ENCODE results near the gene LRP1. TPM values are rescaled to one million over a fixed set of nuclear protein-coding genes. Genes with fewer than 3 reads are reported as not detected.

Gene LRP1
- total RNA-seq, 1 experiment from 2014 or later, result 9.0 TPM

DNA sequence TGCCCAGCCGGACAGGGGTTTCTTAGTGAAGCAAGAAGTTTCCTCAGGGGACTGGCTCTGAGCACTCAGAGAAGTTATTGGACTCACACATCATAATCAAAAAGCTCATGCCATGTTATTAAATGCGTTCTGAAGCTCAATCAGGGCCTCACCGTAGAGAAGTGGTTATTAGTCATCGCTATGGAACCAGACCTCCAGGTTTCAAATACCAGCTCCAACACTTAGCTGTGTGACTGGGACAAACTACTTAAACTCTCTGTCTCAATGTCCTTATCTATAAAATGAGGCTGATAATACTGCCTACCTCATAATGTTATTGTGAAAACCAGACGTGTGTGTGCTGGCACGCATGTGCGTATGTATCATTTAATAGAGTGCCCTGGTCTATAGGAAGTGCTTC is 24.4 kb upstream of the LRP1 start:
- DNase-seq (ENCODE audit: low read depth, low spot score) (no peak), ATAC-seq (no peak)
- TF ChIP-seq, protein P1, sequence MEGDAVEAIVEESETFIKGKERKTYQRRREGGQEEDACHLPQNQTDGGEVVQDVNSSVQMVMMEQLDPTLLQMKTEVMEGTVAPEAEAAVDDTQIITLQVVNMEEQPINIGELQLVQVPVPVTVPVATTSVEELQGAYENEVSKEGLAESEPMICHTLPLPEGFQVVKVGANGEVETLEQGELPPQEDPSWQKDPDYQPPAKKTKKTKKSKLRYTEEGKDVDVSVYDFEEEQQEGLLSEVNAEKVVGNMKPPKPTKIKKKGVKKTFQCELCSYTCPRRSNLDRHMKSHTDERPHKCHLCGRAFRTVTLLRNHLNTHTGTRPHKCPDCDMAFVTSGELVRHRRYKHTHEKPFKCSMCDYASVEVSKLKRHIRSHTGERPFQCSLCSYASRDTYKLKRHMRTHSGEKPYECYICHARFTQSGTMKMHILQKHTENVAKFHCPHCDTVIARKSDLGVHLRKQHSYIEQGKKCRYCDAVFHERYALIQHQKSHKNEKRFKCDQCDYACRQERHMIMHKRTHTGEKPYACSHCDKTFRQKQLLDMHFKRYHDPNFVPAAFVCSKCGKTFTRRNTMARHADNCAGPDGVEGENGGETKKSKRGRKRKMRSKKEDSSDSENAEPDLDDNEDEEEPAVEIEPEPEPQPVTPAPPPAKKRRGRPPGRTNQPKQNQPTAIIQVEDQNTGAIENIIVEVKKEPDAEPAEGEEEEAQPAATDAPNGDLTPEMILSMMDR (IDR thresholded peaks at IDR 0.05), result no peak
- no peak for TF ChIP-seq TCF7L2 (IDR thresholded peaks at IDR 0.05; ENCODE audit: low read depth, low read length)
- no peak for TF ChIP-seq POLR2AphosphoS5 (IDR thresholded peaks at IDR 0.05; ENCODE audit: low read depth, low read length)
- TF ChIP-seq, protein P2, sequence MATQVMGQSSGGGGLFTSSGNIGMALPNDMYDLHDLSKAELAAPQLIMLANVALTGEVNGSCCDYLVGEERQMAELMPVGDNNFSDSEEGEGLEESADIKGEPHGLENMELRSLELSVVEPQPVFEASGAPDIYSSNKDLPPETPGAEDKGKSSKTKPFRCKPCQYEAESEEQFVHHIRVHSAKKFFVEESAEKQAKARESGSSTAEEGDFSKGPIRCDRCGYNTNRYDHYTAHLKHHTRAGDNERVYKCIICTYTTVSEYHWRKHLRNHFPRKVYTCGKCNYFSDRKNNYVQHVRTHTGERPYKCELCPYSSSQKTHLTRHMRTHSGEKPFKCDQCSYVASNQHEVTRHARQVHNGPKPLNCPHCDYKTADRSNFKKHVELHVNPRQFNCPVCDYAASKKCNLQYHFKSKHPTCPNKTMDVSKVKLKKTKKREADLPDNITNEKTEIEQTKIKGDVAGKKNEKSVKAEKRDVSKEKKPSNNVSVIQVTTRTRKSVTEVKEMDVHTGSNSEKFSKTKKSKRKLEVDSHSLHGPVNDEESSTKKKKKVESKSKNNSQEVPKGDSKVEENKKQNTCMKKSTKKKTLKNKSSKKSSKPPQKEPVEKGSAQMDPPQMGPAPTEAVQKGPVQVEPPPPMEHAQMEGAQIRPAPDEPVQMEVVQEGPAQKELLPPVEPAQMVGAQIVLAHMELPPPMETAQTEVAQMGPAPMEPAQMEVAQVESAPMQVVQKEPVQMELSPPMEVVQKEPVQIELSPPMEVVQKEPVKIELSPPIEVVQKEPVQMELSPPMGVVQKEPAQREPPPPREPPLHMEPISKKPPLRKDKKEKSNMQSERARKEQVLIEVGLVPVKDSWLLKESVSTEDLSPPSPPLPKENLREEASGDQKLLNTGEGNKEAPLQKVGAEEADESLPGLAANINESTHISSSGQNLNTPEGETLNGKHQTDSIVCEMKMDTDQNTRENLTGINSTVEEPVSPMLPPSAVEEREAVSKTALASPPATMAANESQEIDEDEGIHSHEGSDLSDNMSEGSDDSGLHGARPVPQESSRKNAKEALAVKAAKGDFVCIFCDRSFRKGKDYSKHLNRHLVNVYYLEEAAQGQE (IDR thresholded peaks at IDR 0.05; ENCODE audit: insufficient read depth in 1 of 2, low read depth in 2 of 2, low read length in 1 of 2), result no peak
- no peak for TF ChIP-seq SIN3A (IDR thresholded peaks at IDR 0.05; ENCODE audit: borderline replicate concordance, insufficient read depth, low read depth, low read length)
- ChIA-PET POLR2A (no interaction called here), CTCF (no interaction called here)
- in situ Hi-C loops (cut with HindIII; ENCODE audit: low pct_unique_long_range_greater_than_20kb, low sequenced_read_pairs) (no loop called here), intact Hi-C loops (cut with micrococcal nuclease; ENCODE audit: unreplicated experiment) (no loop called here)
- no TSS peak for BruUV-seq (replicated peaks)
- Histone ChIP-seq H3K9me3 (ENCODE audit: control insufficient read depth, insufficient read depth, low read depth, low read length) (no peaks in the 10 kb centered on the region), H3K27ac (ENCODE audit: low read length) (no peak overlapping the region), H3K4me3 (ENCODE audit: low read depth in 2 of 2, low read length in 2 of 2) (no peak overlapping the region), H3K27me3 (ENCODE audit: control insufficient read depth, insufficient read depth, low read length) (no peaks in the 10 kb centered on the region), H3K4me1 (ENCODE audit: control insufficient read depth, insufficient read depth, low read length) (peaks cover 4% of the 10 kb centered on the region; the same call in 1 of the 2 replicates), H3K36me3 (ENCODE audit: control insufficient read depth, insufficient read depth, low read length) (no peaks in the 10 kb centered on the region)

GRCh38 chr12:57104292-57104910 is 23.9 kb upstream of the LRP1 start:
- Histone ChIP-seq H3K4me1 (ENCODE audit: control insufficient read depth, insufficient read depth, low read length) (peaks cover 4% of the 10 kb centered on the region; the same call in 1 of the 2 replicates), H3K27ac (ENCODE audit: low read length) (no peak overlapping the region), H3K27me3 (ENCODE audit: control insufficient read depth, insufficient read depth, low read length) (no peaks in the 10 kb centered on the region), H3K36me3 (ENCODE audit: control insufficient read depth, insufficient read depth, low read length) (no peaks in the 10 kb centered on the region), H3K9me3 (ENCODE audit: control insufficient read depth, insufficient read depth, low read depth, low read length) (no peaks in the 10 kb centered on the region), H3K4me3 (ENCODE audit: low read depth in 2 of 2, low read length in 2 of 2) (no peak overlapping the region)
- in situ Hi-C loops (cut with HindIII; ENCODE audit: low pct_unique_long_range_greater_than_20kb, low sequenced_read_pairs), result no loop called here
- intact Hi-C loops (cut with micrococcal nuclease; ENCODE audit: unreplicated experiment), result no loop called here
- ATAC-seq (no peak), DNase-seq (ENCODE audit: low read depth, low spot score) (no peak)
- POLR2A ChIA-PET, result interaction anchor here (1.1 kb wide), 1 partner anchor 81 kb away, joined by 7 read pairs; no protein-coding TSS in a partner anchor
- BruUV-seq (replicated peaks), result no TSS peak
- TF ChIP-seq, protein P1 (IDR thresholded peaks at IDR 0.05), result no peak
- TF ChIP-seq, protein P2 (IDR thresholded peaks at IDR 0.05; ENCODE audit: insufficient read depth in 1 of 2, low read depth in 2 of 2, low read length in 1 of 2), result no peak
- TF ChIP-seq POLR2AphosphoS5 (IDR thresholded peaks at IDR 0.05; ENCODE audit: low read depth, low read length) (no peak), TCF7L2 (IDR thresholded peaks at IDR 0.05; ENCODE audit: low read depth, low read length) (no peak), SIN3A (IDR thresholded peaks at IDR 0.05; ENCODE audit: borderline replicate concordance, insufficient read depth, low read depth, low read length) (no peak)
- CTCF ChIA-PET, result no interaction called here
